HepG2 (cell line): ENCODE measurements around the gene CTLA4. TPM values are rescaled to one million over a fixed set of nuclear protein-coding genes. Genes with fewer than 3 reads are reported as not detected.

Source experiments
- ATF2 ChIP-seq: sonication (generic); formaldehyde crosslinking; IDR thresholded peaks from 2 replicates; pipeline ENCODE4 v1.4.0; 2020; ENCODE audit warnings: missing genetic modification reagents
- DRAP1 ChIP-seq: IDR thresholded peaks from 2 replicates; pipeline ENCODE4 v1.6.1; 2016; ENCODE audit warnings: missing genetic modification reagents, missing compliant biosample characterization
- FOXA1 ChIP-seq, 2 experiments: fragments of 450-650 bp in 1 of 2; sonication (generic) in 1 of 2; formaldehyde crosslinking in 1 of 2; IDR thresholded peaks; 2 replicates each; pipeline versions ENCODE4 v1.4.0 to v1.6.1; 2016 to 2020; ENCODE audit warnings: missing genetic modification reagents in 1 of 2
- HNF4A ChIP-seq: sonication (generic); formaldehyde crosslinking; IDR thresholded peaks from 2 replicates; pipeline ENCODE4 v1.4.0; 2020; ENCODE audit warnings: missing genetic modification reagents
- NFKBIZ ChIP-seq: IDR thresholded peaks from 2 replicates; pipeline ENCODE4 v1.6.1; 2018; ENCODE audit warnings: missing genetic modification reagents, missing compliant biosample characterization
- PRDM15 ChIP-seq: sonication (generic); formaldehyde crosslinking; IDR thresholded peaks from 2 replicates; pipeline ENCODE4 v1.4.0; 2020; ENCODE audit warnings: missing genetic modification reagents
- TEAD3 ChIP-seq: optimal IDR thresholded peaks from 2 replicates; pipeline ENCODE3; 2016; ENCODE audit warnings: borderline replicate concordance
- ZMYM2 ChIP-seq: sonication (generic); formaldehyde crosslinking; IDR thresholded peaks from 2 replicates; pipeline ENCODE4 v1.8.0; 2022; ENCODE audit warnings: mild to moderate bottlenecking, missing genetic modification reagents
- polyA plus RNA-seq, 8 experiments: library from polyadenylated mRNA; depleted of rRNA in 3 of 8; stranded (reverse) in 7 of 8; unstranded in 1 of 8; fragments of >200 nt; fragmentation: Illumina TruSeq in 4 of 8; extraction: Trizol in 4 of 8; gene quantifications; 2 replicates each; pipeline versions ENCODE4 v1.2.1 to v1.2.3, GENCODE V29; 2011 to 2016; ENCODE audit warnings: low read depth in 4 of 8, missing spikeins in 1 of 8, mixed read lengths in 1 of 8; ENCODE audit not compliant: insufficient read depth in 1 of 8
- total RNA-seq, 5 experiments: library from RNA; depleted of rRNA; stranded (reverse); fragments of >200 nt; fragmentation: Illumina TruSeq; extraction: Trizol; gene quantifications; 2 replicates each; pipeline ENCODE4 v1.2.3, GENCODE V29; 2016; ENCODE audit warnings: low read depth in 1 of 5

Gene CTLA4
- total and polyA plus RNA-seq, 2 of the 13 experiments (the other 11 are each of a cell fraction or from before 2014, with no cell fraction given) = 0.16 TPM; not detected in 1

GRCh38 chr2:203818656-203819055 is 48.9 kb upstream of the CTLA4 start (continued):
- TF ChIP-seq ATF2 (CRISPR knock-in tag) (peak; percentile 35; the same call in 1 of the 2 replicates), FOXA1 (IDR thresholded peaks at IDR 0.05) (no peak), FOXA1 (CRISPR knock-in tag; IDR thresholded peaks at IDR 0.05) (0 out of 2 replicates have a peak, but pooled peaks have one; percentile 5), NFKBIZ (CRISPR knock-in tag) (no peak), HNF4A (CRISPR knock-in tag) (peak; percentile 71), ZMYM2 (0 out of 2 replicates have a peak, but pooled peaks have one; percentile 38), TEAD3 (CRISPR knock-in tag) (peak; percentile 42), PRDM15 (peak; percentile 91), DRAP1 (CRISPR knock-in tag) (no peak)
